Right renal pelvis (tissue), 4 donors: ENCODE measurements around the gene KRT86. TPM values are rescaled to one million over a fixed set of nuclear protein-coding genes. Genes with fewer than 3 reads are reported as not detected.
"Not testable (repeated sequence)": the region's sequence is repeated elsewhere in the genome, so short reads cannot be mapped to it uniquely, and the experiment has no call there.

Experiments used
- DNase-seq, 4 donors: peaks; one replicate each; pipeline ENCODE4 v3.0.0-alpha.2; 2013; ENCODE audit warnings: low read depth in 4 of 4, low spot score in 3 of 4, missing footprints in 1 of 4
- polyA plus RNA-seq, 4 donors: library from polyadenylated mRNA; unstranded; fragments of 120-200 nt; gene quantifications; one replicate each; pipeline ENCODE4 v1.2.1, GENCODE V29; 2013; ENCODE audit not compliant: insufficient read length in 4 of 4

The KRT86 gene
- polyA plus RNA-seq, 4 donors, result 0.07 to 0.13 TPM; not detected in 2

GRCh38 chr12:52331039-52331438, 56.6 kb downstream of the KRT86 start:
- DNase-seq, result no peak

GRCh38 chr12:52331833-52332232, 57.4 kb downstream of the KRT86 start:
- no peak for DNase-seq

- DNase-seq, result no peak
Observed at GRCh38 chr12:52332381-52332780, 57.9 kb downstream of the KRT86 start.

DNA sequence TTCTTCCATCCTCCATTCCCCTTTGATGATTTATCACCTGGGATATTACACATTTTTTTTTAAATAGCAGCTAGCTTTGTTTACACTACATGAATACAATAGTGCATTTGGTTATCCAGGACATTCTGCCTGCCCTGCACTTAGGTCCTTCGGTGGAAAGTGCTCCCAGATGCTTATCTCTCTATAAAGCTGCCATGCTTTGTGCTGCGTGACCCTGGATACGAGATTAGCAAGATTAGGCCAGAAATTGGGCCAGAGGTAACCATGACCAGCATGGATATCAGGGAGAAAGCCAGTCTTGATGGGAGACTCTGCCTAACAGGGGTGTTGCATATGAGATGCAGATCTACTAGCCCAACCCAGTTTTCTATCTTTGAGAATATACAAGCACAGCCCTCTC, 58.9 kb downstream of the KRT86 start:
- DNase-seq, result no peak

DNA sequence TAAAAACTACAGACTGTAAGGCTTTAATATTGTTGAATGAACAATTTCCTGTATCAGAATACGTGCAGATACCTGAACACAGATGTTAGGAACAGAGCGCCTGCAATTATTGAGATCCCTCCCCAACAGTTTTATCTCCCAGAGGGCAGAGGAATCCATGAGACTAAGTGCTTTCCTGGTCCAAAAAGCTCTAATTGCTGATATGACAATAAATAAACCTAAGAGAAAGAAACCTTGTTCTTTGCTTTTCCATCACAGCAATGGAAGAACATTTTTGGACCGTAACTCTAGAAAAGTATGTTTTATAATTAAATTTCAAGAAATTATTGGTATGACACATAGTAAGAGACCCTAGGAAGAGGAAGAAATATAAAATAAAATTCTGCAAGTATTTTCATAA, 59.7 kb downstream of the KRT86 start:
- no peak for DNase-seq

- no peak for DNase-seq
Observed at GRCh38 chr12:52335598-52336262, 61.3 kb downstream of the KRT86 start.

DNA sequence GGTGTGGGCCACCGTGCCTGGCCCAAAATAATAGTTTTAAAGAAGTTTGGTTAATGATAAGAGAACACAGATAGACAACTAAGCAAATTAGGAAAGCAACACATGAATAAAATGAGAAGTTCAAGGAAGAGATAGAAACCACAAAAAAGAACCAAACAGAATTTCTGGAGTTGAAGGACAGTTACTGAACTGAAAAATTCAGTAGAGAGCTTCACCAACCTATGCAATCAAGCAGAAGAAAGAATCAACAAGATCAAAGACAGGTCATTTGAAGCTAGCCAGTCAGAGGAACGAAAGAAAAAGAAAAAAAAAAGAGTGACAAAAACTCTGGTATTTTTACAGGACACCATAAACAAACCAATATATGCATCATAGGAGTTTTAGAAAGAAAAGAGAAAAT, 62.2 kb downstream of the KRT86 start:
- DNase-seq, result no peak

GRCh38 chr12:52337054-52337453, 62.6 kb downstream of the KRT86 start:
- no peak for DNase-seq

DNA sequence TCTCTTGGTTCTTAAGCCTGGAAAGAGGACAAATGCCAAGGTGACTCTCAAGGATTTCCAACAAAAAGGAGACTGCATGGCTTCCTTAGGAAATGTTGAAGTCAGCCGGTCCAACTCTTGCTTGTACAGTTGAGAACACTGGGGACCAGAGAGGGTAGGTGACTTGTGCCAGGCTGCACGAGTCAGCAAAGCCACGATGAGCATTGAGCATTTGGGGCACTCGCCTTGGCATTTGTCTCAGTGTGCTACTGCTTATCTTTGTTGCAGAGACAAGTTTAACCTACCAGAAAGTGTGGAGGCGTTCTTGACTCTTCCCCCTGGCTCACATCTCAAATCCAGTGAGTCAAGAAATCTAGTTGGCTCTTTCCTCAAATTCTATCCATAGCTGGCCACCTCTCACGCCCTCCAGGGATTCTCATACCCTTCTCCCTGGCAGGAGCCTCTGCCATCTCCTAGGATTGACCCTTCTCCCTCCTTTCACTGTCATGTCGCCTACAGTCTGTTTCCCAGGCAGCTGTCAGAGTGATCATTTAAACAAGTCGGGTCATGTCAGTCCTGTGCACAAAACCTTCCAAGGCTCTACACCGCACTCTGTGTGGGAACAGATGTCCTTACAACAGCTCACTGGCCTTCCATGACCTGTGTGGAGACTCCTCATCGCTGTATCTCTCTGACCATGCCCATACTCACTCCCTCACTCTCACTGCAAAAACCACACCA, 64.0 kb downstream of the KRT86 start:
- DNase-seq, result no peak

DNA sequence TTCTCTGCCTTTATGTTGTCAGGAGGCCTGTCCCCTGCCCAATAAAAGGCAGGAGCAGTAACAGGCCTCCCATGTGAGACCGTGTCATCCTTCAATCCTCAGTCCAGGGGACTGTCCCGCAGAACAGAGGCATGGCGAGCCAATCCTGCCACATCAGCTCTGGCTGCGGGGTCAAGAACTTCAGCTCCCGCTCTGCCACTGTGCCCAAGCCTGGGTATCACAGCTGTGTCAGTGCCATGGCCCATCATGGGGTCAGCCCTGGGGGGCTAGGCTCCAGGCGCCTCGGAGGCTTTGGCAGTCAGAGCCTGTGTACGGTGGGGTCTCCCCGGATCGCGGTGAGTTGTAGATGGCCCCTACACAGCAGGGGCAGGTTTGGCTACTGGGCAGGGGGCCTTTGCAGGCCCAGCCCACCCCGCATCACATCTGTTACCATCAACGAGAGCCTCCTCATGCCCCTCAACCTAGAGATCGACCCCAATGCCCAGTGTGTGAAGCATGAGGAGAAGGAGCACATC, 66.7 kb downstream of the KRT86 start:
- no peak for DNase-seq

GRCh38 chr12:52342781-52343490, 68.5 kb downstream of the KRT86 start:
- no peak for DNase-seq

DNA sequence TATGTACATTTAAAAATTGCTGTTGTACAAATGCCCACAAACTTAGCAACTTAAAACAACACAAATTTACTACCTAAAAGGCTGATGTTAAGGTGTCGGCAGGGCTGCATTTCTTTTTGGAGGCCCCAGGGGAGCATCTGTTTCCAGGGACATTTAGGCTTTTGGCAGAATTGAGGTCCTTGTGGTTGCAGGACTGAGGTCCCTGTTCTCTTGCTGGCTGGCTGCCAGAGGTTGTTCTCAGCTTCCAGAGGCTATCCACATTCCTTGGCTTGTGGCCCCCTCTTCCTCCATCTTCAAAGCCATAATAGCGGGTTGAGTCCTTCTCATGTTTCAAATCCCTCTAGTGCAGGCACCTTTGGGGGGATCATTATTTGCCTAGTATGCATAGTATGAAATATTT, 69.1 kb downstream of the KRT86 start:
- DNase-seq, result no peak

DNA sequence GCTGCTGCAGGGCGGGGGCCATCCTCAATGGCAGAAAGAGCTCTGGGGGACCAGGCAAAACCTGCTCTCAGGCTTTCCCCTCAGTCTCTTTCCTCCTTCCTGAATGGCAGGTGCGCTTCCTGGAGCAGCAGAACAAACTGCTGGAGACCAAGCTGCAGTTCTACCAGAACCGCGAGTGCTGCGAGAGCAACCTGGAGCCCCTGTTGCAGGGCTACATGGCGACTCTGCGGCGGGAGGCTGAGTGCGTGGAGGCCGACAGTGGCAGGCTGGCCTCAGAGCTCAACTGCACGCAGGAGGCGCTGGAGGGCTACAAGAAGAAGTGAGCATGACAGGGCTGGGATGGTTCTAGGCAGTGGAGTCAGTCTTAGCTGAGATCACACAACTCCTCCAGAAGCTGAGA, 69.7 kb downstream of the KRT86 start:
- no peak for DNase-seq

DNA sequence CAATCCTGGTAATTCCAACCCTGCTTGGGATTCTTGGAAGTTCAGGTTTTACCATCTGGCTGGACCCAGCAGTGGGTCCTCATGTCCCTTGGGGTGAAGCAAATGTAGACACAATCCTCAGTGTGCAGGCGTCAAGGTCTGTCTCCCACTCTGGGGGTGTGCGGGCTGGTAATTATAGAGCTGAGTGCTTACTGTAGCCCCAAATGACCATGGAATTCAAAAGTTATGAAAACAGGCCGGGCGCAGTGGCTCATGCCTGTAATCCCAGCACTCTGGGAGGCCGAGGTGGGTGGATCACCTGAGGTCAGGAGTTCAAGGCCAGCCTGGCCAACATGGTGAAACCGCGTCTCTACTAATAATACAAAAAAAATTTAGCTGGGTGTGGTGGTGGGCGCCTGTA, 70.6 kb downstream of the KRT86 start:
- DNase-seq, result not testable (repeated sequence)

DNA sequence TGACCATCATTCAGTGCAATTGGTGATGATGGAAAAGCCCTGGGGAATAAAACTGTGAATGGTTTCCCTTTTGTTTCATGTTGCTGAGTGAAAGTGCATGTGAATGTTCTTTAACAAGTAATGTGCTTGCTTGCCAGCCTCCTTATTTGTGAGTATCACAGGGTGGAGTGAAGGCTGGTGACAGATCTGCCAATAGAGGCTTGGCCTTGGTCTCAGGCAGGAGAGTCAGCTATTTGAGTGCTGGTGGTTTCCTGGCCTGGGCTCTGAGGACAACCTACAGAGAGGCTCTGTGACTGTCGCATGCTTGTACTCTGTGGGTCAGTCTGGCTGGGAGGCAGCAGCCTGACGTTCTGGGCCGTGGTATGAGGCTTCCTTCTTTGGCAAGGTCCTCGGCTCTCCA, 72.1 kb downstream of the KRT86 start:
- DNase-seq, result no peak

DNA sequence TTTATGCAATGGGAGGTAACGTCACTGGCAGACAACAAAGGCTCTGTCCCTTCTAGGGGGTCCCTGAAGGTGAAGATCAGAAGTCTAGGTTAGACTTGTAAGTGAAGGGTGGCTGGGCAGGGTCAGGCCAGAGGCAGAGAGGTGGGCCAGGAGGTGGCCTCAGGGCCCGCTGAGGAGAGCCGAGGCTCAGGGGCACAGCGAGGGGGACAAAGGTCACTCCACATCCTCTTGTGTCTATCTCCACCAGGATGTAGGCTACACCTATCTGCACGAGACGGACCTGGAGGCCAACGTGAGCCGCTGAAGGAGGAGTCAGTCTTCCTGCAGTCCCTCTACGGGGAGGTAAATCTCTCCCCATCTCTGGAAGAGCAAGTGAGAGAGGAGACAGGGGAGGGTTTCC, 72.6 kb downstream of the KRT86 start:
- no peak for DNase-seq

GRCh38 chr12:52347551-52348510, 73.4 kb downstream of the KRT86 start:
- no peak for DNase-seq

GRCh38 chr12:52349196-52349595, 74.8 kb downstream of the KRT86 start:
- no peak for DNase-seq

- DNase-seq, result no peak
Observed at GRCh38 chr12:52350021-52350620, 75.7 kb downstream of the KRT86 start.

DNA sequence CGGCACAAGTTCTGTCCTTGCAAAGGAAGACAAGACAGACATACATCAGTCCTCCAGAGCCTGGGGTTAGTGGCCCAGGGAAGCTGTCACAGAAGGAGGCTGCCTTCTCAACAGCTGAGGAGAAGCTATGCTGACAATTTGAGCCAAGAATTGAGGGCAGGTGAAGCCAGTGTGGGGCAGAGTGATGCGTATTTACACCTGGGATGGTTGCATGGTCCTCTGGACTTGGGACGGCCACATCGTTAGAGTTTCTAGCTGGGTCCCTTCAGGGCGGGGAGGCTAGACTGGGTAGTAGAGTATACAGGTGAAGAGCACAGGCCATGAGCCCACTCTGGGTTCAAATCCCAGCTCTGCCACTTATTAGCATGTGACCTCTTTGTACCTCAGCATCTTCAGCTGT, 76.3 kb downstream of the KRT86 start:
- no peak for DNase-seq
